NCI-H2196 treated with DMSO at 0.1 percent for 48 hours (cell line): ENCODE measurements around the gene BEND5.
A peak's percentile ranks its signal among the peaks of the same experiment; 100 is the strongest.

Experiments used
- DNase-seq: peaks from one replicate; lab custom pipeline; 2025; ENCODE audit not compliant: unreplicated experiment; lab: John Stamatoyannopoulos, UW

Gene BEND5, protein sequence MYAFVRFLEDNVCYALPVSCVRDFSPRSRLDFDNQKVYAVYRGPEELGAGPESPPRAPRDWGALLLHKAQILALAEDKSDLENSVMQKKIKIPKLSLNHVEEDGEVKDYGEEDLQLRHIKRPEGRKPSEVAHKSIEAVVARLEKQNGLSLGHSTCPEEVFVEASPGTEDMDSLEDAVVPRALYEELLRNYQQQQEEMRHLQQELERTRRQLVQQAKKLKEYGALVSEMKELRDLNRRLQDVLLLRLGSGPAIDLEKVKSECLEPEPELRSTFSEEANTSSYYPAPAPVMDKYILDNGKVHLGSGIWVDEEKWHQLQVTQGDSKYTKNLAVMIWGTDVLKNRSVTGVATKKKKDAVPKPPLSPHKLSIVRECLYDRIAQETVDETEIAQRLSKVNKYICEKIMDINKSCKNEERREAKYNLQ

DNA sequence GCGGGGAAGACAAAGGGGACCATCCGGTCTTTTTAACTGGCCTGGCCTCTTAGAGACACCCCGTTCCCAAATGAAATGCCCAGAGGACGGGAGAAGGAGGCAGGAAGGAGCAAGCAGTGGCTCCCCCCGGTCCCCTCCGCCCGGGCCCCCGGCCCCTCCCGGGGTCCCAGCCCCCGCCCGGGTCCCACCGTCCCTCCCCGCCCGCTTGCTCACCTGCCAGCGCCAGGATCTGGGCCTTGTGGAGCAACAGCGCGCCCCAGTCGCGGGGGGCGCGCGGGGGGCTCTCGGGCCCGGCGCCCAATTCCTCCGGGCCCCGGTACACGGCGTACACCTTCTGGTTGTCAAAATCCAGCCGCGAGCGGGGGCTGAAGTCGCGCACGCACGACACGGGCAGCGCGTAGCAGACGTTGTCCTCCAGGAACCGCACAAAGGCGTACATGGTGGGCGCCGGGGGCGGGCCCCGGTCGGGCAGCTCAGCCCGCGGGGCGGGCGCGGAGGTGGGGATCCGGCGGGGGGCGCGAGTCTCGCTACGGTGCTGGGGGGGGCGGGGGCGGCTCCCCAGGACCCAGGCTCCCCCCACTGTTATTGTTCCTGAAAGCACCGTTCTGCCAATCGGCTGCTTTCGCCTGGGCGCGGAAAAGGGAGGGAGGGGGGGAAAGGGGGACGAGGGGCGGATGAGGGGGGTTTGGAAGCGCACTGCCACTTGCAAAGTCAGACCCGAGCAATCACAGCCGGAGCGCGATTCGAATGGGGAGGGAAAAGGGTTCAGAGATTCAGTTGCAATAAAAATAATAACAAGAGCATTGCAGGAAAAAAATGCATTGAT is at the start of gene BEND5:
TSS of gene BEND5 (minus strand) at position 499 of the 826 bp plus-strand sequence. CDS start at position 439, 60 bp downstream.
- peak; percentile 21 for DNase-seq

DNA sequence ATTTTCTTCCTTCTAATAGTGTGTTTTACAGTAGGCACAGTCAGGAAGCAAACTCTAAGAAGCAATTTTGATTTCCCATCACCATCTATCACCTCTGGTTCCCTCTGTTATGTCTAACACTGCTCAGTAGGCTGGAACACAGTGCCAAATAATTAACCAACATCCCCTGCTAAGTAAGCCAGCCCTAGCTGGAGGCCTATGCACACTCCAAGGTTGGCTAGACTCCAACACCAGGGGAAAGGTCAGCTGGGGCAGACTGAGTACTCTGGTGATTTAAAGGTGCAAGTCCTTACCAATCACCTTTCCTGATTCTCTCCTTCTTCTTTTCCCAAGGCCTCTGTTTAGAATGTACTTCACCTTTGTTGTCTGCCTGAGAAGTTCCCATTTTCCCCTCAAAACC is 46.5 kb upstream of the BEND5 start:
- DNase-seq: peak; percentile 42

DNA sequence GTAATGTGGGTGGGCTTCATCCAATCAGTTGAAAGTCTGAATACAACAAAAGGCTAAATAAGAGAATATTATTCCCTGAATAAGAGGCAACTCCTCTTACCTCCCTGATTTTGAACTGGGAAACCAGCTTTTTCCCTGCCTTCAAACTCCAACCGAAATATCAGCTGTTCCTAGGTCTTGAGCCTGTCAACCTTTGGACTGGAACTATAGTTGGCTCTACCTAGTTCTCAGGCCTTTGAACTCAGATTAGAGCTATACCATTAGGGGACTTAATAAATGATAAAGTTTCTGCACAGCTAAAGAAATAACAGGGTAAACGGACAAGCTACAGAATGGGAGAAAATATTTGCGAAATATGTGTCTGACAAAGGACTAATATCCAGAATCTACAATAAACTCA is 43.8 kb upstream of the BEND5 start:
- no peak for DNase-seq

DNA sequence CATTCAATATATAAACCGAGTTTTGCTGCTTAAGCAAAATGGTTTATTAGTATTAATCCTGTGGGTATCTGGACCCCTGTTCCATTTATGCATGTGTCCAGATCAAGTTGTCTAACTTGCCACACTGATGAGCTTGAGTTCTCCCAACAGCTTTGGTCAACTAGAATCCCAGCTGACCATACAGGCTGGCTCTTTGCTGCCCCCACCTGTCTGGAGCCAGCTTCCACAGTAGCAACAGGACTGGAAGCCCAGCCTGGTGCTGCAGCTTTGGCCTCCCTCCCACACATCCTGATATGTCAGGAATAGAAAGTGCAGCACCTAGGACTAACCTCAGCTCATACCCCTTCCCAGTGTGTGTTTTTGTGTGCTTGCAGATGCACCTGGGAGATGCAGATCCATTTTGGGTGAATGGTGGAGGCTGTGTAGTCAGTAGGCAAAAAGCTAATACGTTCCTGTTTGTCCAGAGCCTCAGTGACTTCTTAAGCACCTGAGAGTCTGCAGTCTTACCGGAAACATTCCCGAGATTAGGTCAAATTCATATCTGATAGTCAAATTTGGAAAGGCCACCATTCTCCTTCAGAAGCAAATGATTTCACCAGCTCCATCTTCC is 40.9 kb upstream of the BEND5 start:
- peak; percentile 28 for DNase-seq

DNA sequence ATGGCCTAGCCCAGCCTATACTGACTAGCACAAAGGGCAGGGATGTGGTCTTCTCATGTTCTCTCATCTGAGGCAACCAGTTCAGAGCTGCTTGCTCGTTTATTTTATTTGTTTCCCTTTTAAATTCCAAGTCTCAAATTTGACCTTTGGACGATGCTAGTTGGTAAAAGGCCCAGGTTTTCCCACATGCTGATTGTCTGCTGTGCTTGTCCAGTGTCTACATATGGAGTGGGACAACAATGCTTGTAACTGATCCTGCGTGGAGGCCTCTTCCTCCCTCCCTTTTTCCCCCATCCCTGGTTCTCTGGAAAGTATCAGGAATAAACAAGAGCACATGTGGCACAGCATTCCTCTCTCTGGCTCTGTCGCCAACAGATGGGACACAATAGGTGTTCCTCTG is 34.0 kb upstream of the BEND5 start:
- no peak for DNase-seq

DNA sequence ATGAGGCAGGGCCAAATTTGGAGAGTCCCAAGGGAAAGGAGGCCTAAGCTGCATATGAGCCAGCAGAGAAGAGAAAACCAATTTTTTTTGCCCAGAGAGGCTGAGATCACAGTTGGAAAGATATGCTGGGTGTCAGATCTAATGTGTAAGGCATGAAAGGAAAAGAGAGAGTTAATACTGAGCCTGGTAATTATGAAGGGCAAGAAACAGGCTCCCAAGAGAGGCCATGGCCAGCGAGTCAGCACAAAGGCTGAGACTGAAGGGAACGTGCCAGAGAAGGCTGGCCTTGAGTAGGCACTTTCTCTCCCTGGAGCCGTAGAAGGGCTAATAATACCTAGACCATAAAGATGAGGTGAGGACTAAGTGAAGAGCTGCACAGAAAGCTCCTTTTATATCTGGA is 31.8 kb upstream of the BEND5 start:
- no peak for DNase-seq

DNA sequence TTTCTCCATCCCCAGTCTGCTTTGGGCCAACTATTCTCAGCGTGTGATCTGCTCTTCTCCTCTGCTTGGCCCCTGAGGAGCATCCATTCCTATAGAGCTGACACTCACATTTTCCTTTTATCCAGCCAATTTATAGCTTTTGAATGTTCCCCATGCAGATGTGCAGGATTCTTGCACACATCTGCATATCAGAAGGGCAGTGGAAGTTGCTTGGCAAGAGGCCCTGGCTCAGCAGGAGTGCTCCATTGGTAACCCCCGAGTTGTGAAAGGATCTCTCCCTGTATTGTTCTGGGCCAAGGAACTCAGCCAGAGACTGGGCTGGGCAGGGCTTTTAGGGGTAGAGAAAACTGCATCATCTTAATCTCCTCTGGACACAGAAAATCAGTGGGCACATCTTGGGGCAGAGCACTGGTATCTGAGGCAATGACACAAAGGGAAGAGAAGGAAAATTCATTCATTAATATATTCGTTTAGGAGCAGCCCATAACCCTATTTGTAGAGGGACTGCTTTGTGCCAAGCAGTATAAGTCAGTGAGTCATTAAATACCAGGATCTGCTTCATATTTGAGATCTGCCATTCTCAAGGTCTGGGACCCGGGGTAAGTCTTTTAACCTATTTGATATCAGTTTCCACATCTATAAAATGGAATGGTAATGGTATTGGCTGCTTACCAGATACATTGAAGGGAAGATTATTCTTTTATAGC is 31.0 kb upstream of the BEND5 start:
- no peak for DNase-seq

DNA sequence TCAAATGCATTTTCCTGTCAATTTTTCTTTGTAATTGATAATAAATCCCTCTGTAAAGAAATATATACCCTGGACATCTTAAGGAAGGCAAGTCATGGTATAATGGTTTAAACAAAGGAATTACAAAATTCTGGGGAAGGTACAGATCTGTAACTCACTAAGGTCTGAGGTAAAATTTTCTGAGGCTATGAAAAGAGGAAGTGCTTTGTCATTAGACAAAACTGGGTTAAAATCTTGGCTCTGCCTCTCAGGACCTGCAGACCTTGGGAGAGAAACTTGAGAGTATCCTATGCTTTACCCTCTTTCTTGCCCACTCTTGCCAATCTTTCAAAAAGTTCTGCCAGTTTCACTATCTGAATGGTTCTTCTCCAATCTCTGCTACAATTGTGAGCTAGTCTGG is 26.8 kb upstream of the BEND5 start:
- DNase-seq: no peak

DNA sequence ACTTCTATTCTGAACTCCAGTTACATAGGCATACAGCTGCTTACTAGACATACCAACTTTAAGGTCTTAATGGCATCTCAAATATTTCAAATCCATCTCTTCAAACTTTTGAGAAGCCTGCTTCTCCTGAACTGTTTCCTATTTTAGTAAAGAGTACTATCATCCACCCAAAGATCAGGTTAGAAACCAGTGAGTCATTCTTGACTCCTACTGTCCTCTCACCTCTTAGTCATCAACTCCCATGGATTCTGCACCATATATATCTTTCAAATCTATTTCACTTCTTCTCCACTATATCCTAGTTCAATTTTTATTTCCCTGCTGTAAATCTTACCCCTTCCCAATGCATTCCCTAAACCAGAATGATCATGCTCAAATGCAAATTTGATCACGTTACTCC is 18.1 kb upstream of the BEND5 start:
- DNase-seq: no peak

DNA sequence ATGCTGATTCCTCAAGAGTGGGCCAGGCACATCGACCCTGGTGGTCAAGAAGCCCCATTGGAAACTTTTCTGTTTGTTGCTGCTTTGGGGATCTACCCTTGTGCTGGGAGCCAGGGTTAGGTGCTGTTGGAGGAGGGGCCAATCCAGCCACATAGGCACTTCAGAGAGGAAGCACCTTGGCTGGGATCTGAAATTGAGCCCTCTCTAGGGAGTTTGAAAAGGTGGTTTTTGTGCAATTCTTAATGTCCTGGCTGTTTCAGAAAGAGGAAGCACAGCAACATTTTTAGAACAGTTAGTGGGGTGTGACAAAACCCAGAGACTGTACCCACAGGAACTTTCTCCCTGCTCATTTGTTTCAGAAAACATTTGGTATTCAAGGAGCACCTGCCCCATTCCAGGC is 17.2 kb upstream of the BEND5 start:
- no peak for DNase-seq

DNA sequence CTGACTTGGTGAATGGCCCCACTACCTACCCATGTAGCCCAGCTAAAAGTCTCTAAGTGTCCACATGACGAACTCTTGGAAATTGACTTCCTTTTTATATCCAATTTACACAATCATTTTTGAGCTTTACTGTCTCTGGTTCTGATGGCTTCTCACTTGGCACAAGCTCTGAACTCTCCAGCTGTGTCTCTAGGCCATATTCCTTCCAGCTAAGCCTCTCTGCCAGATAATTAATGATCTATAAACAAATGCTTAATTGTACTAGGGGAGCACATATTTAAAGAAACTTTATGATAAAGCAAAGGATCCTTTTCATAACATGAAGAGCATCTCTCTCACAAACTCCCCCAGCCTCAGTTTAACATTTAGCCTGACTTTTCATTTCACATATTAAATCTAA is 16.3 kb upstream of the BEND5 start:
- DNase-seq: no peak

DNA sequence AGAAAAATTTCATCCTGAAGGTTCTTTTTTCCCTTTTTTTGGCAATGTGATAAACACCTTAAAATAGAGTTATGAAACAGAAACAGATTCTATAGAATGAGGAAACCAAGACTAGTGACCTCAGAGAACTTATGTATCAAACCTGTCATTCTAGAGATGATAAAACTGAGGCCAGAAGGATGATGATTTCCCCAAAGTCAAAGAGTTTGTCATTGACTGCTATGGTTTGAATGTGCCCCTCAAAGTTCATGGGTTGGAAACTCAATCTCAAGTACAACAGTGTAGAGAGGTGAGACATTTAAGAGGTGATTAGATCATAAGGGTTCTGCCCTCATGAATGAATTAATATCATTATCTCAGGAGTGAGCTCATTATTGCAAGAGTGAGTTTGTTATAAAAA is 13.7 kb upstream of the BEND5 start:
- no peak for DNase-seq

DNA sequence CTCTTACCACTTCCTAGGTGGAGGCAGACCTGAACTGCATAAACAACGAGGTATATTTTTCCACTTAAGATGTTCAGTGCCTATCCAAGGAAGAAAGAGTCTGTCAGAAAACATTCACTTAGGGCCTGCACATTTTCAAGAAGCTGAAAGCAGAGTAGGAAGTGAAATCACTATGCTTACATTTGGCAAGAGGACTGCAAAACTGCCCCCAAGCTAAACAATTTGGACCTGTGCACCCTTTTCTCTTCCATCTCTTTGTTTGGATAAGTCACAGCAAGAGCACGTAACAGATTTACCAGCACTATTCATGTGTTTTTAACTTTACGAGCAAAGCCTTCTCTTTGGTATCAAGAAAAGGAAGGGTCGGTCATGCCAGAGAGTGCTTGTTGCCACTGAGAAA is 13.2 kb upstream of the BEND5 start:
- no peak for DNase-seq

DNA sequence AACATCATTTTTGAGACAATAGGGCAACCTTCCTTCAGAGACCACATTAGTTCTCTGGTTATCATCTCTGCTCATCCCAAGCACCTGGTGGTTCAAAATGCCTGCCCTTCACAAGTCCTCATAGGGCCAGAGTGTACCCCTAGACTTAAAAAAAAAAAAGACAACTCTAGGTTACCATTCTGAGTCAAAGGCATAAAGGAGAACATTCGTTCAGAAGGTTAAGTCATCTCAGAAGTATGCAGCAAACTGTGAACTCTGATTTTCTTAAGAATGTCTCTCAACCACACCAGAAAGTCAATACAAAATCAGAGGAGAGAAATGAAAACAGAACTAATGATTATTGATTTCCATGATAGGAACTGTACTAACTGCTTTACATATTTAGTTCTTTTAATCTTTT is 9.2 kb upstream of the BEND5 start:
- DNase-seq: no peak

DNA sequence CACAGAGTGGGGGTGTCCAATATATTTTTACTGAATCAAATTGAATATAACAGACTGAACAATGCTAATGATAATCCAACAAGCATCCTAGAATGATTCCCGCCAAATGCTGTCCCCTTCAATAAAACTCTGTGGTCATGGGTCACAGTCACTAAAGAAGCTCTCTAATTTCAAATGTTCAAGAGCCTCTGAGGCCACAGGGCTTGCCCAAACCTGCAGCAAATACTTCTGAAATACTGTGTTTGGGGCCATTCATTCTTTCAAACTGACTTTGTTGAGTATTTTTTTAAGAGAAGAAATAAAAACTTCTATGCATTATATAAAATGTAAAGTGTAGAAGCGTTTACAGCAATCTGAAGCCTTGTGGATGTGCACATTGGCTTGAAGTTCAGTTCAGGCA is 7.6 kb upstream of the BEND5 start:
- no peak for DNase-seq

DNA sequence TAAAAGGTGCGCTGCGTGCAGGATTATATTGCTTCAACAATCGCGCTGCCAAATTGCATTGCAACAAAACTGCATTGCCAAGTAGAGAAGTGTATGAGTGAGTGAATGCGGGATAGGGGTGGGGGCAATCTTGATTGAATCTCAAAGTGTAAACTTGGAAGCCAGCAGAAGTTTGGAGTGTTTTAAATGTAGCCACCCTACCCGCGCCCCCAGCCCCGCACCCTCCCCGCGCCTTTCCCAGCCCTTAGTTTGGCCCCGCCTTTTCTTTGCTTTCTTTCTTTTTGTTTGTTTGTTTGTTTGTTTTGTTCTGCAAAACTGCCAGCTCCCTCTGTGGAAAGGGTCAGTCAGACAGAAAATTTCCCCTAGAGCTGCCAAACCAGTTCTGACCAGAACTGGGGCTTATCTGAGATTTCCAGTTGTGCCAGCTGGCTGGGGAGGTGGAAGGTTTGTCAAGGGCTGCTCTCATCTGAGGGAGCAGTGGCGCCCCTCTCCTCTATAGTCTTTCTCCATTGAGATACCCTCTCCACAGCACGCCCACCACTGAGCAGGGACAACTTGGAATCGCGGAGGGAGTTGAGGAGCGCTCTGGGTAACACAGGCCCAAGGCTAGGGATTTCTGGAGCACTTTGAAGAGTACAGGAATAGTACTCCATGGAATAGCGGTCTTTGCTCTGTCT is 666 bp upstream of the BEND5 start:
- no peak for DNase-seq

DNA sequence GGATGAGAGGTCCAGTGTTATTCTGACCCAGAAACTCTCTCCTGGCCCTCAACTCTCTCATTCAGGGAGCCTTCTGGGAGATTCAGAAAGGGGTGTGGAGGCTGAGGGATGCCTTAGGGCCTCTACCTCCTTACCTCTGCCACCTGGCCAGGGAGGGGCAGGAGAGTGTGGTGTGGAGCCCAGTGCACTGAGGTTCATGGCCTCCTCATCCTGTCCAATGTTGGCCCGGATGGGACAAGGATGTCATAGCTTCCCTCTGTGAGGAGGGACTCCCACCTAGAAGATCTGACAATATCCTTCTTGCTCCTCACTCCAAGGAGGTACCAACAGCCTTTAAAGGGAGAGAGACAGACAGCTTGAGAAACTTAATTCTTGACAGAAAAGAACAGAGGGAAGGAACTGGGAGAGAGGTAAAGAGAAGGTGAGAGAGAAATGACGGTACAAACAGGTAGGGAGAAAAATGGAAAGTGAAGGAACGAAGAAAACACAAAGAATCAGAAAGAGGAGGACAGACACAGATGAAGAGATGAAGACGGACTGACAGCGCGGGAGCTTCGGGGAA is 779 bp downstream of the BEND5 start:
- no peak for DNase-seq

DNA sequence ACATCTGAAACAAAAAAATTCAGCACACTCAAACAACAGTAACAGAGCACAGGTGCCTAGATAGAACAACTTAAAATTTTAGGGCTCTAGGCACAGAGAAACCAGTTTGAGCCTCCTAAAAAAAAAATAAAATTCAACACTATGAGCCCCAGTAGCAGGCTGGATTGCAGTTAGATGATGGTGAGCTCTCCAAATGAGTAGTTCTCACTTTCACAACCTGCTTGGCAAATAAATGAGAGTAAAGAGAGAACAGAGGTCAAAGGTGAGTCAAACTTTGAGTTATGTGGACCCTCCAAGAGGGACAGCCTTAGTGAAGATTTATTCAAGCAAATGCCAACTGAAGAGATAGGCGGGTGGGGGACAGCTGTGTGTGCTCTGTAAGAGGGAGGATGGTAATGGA is 3.6 kb downstream of the BEND5 start:
- no peak for DNase-seq

DNA sequence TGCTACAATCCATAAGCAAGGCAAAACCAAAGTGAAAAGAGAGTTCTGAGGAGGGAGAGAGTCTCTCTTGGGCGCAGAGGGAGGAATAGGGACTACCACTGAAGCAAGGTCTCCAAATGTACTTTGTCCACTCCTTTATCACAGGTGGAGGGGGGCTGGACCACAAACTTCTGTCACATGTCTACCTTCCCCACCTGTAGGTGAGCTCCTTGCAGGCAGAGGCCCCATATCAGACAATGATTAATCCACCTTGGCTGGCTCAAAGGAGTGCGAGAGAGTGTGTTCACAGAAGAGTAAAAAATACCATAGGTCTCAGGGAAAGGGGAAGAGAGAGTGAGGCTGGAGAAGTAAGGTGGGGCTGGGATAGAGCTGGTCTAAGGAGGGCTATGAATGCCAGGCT is 4.5 kb downstream of the BEND5 start:
- DNase-seq: no peak

DNA sequence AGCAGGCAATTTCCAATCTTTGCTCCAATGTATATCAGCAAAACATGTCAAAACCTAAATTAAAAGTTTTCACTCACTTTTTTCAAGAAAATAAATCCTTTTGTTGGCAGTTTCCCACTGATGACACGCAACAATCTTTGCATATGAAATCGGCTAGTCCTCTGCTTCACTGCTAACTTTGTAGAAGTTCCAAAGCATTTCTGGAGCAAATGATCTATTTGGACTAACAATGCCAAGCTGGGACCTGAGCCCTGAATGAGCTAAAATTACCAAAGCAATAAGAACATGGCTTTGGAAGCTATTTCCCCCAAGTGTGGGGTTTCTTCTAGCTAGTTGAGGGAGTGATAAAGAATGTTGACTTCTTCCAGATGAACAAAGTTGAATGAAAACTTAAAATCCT is 5.1 kb downstream of the BEND5 start:
- DNase-seq: no peak
